Thoracic aorta (tissue), 2 donors: ENCODE data around the gene ILDR2. TPM values are rescaled to one million over a fixed set of nuclear protein-coding genes. Genes with fewer than 3 reads are reported as not detected.

Experiments used
- ATAC-seq: fragments of 150-250 bp; one replicate; pipeline ENCODE4 v1.8.0; 2017; ENCODE audit warnings: low read depth; ENCODE audit not compliant: insufficient number of reproducible peaks, low FRiP score
- DNase-seq: peaks from one replicate; pipeline ENCODE4 v3.0.0-alpha.2; 2020; ENCODE audit warnings: low spot score
- H3K27ac ChIP-seq, 2 donors: fragments of 200-600 bp; sonication (generic); 1 replicate in 1 of 2; 2 replicates in 1 of 2; pipeline ENCODE4 v1.5.1; 2016; ENCODE audit warnings: mild to moderate bottlenecking in 2 of 2, moderate library complexity in 2 of 2
- H3K27me3 ChIP-seq: fragments of 200-600 bp; sonication (generic); replicated peaks from 2 replicates; pipeline ENCODE4 v1.6.0; 2016; ENCODE audit warnings: mild to moderate bottlenecking; ENCODE audit not compliant: insufficient read depth
- H3K36me3 ChIP-seq: fragments of 200-600 bp; sonication (generic); one replicate; pipeline ENCODE4 v1.5.1; 2016
- H3K4me1 ChIP-seq, 2 donors: fragments of 200-600 bp; sonication (generic); 1 replicate in 1 of 2; 2 replicates in 1 of 2; pipeline versions ENCODE4 v1.5.1 to v1.6.0; 2016; ENCODE audit warnings: low read depth in 2 of 2, mild to moderate bottlenecking in 1 of 2; ENCODE audit not compliant: control insufficient read depth in 1 of 2
- H3K4me3 ChIP-seq: fragments of 200-600 bp; sonication (generic); 2 replicates; pipeline ENCODE4 v1.5.1; 2016; ENCODE audit warnings: mild to moderate bottlenecking
- H3K9me3 ChIP-seq: fragments of 200-600 bp; sonication (generic); 2 replicates; pipeline ENCODE4 v1.5.1; 2016
- CTCF ChIP-seq: fragments of 200-600 bp; sonication (generic); IDR thresholded peaks from one replicate; pipeline ENCODE4 v1.5.1; 2019; ENCODE audit warnings: antibody characterized with exemption
- total RNA-seq, 2 donors: library from RNA; depleted of rRNA; stranded (reverse); fragments of >200 nt; gene quantifications; one replicate each; pipeline versions ENCODE4 v1.1.0 to v1.2.3, GENCODE V29; 2016

Gene ILDR2
- total RNA-seq, 2 donors from 2014 or later = 0.85 TPM; not detected in 1

DNA sequence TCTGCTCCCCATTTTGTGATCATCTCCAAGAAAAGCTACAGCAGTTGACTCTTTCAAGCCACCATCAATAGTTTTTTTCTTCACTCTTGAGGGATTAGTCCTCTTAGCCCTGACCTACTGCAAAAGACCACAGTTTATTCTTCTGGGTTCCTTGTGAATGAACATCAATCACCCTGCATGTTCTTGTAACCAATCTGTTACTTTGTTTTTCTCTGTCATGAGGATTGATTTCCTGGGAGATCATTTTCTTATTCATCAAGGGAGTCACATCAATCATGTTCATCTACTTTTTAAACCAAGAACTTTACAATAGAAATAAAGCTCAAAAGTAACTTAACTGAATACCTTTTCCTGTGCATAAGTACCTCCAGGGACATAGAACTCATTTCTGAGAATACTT lies 21.8 kb downstream of the ILDR2 start:
- no peak overlapping the region for H3K27ac ChIP-seq
- TF ChIP-seq CTCF = no peak
- no peak overlapping the region for H3K4me3 ChIP-seq
- no peaks in the 10 kb centered on the region for H3K9me3 ChIP-seq
- H3K4me1 ChIP-seq = peaks cover 0 to 11% of the 10 kb centered on the region in 2 donors
- no peak for DNase-seq
- no peak for ATAC-seq
- H3K36me3 ChIP-seq = no peaks in the 10 kb centered on the region
- H3K27me3 ChIP-seq = no peaks in the 10 kb centered on the region

GRCh38 chr1:166952002-166952746 lies 23.2 kb downstream of the ILDR2 start:
- DNase-seq (no peak), ATAC-seq (no peak)
- no peak for TF ChIP-seq CTCF
- no peak overlapping the region for H3K27ac ChIP-seq
- no peak overlapping the region for H3K4me3 ChIP-seq
- H3K27me3 ChIP-seq = no peaks in the 10 kb centered on the region
- no peaks in the 10 kb centered on the region for H3K36me3 ChIP-seq
- H3K9me3 ChIP-seq = no peaks in the 10 kb centered on the region
- H3K4me1 ChIP-seq = peaks cover 0 to 14% of the 10 kb centered on the region in 2 donors

DNA sequence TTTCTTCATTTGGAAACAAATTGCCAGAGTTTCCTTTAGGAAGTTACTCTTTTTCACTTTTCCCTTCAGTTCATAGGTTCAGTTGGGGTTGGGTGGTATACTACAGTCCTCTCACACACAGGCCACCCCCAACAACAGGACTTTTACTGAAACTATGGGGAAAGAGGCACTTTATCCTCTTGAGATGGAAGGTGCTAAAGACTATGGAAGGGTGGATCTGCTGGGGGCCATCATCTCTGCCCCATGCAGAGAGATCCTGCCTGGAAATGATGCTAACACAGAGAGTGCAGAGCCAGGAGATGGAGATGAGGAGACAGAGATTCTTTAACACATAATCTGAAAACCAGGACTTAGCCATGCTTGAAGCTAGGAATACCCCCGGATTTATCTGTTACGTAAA lies 24.3 kb downstream of the ILDR2 start:
- H3K27ac ChIP-seq = no peak overlapping the region

DNA sequence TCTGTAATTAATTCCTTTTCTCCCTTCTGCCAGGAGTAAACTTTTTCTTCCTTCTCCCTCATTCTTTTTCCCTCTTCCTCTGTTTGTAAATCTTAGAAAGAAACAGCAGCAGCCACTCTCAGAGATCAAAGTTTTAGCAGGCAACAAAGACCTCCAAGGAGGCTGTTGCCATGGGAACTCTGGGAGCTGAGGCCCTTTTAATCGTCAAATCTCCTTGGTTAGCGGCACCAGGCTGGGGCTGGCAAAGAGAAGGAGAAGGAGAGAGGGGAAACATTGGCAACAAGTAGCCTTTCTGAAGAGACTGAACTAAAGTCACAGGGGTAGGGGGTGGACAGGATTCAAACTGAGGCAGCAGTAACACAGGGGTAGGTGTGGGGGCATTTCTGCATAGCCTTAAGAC lies 25.2 kb downstream of the ILDR2 start:
- H3K4me1 ChIP-seq = peaks cover 0 to 16% of the 10 kb centered on the region in 2 donors

More for the DNA sequence above, 24.3 kb downstream of the ILDR2 start:
- Histone ChIP-seq H3K9me3 (no peaks in the 10 kb centered on the region), H3K27me3 (no peaks in the 10 kb centered on the region), H3K4me1 (peaks cover 0 to 16% of the 10 kb centered on the region in 2 donors), H3K36me3 (no peaks in the 10 kb centered on the region), H3K4me3 (no peak overlapping the region)
- no peak for TF ChIP-seq CTCF
- DNase-seq (no peak), ATAC-seq (no peak)

More for the DNA sequence above, 25.2 kb downstream of the ILDR2 start:
- no peak overlapping the region for H3K27ac ChIP-seq
- ATAC-seq (no peak), DNase-seq (no peak)
- no peak for TF ChIP-seq CTCF
- H3K4me3 ChIP-seq = no peak overlapping the region
- no peaks in the 10 kb centered on the region for H3K9me3 ChIP-seq
- no peaks in the 10 kb centered on the region for H3K36me3 ChIP-seq
- H3K27me3 ChIP-seq = no peaks in the 10 kb centered on the region
